Measurements from ENCODE around the gene GCDH. TPM values are rescaled to one million over a fixed set of nuclear protein-coding genes. Genes with fewer than 3 reads are reported as not detected.

Gene GCDH
- total RNA-seq, 1 donor from 2014 or later: 39.5 TPM

DNA sequence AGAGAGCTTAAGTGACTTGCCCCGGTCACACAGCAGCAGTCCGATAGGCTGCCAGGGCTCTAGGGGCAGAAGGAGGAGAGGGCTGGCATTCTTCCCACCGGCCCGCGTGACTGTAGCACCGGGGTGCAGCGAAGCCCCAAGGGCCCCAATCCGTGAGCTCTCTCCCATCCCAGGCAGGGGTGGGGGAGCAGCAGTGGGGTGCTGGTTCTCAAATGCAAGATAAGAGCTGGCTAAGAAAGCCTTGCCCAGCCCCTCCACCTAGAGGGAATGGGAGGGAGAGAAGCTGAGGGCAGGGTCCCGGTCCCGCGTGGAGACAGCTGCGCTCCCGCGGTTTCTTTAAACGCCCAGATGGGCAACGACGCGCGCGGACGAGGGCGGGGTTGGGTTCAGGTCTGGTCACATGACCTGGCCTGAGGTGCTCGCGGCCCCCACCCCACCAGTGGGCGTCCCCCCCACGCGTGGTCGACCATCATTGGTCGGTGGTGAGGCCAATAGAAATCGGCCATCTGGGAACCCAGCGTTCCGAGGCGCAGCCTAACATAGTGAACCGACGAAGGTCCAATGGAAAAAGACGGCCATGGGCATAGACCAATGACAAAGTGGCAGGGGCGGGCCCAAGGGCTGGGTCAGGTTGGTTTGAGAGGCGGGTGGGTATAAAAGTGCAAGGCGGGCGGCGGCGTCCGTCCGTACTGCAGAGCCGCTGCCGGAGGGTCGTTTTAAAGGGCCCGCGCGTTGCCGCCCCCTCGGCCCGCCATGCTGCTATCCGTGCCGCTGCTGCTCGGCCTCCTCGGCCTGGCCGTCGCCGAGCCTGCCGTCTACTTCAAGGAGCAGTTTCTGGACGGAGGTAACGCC, 47.2 kb downstream of the GCDH start, which contains the start of gene CALR:
TSS of gene CALR (plus strand) at position 683 of the 852 bp plus-strand sequence. CDS start at position 754, 71 bp downstream.
- Histone ChIP-seq H3K4me1 (peaks cover 20% of the 10 kb centered on the region), H4K20me1 (ENCODE audit: low read depth) (peaks cover 22% of the 10 kb centered on the region), H3K4me2 (peak within 1 kb of the TSS; percentile 86), H2AFZ (replicated peaks) (peak within 1 kb of the TSS; percentile 32), H3K9me3 (ENCODE audit: low read depth) (no peaks in the 10 kb centered on the region), H3K79me2 (ENCODE audit: low read depth) (peaks cover 40% of the 10 kb centered on the region), H3K36me3 (peaks cover 10% of the 10 kb centered on the region), H3F3A (ENCODE audit: low read depth) (peaks cover 62% of the 10 kb centered on the region), H3K27me3 (no peaks in the 10 kb centered on the region), H3K9ac (peak within 1 kb of the TSS; percentile 93), H3K4me3 (peak within 1 kb of the TSS; percentile 97), H3K27ac (peak within 1 kb of the TSS; percentile 64)
- TF ChIP-seq EZH2 (IDR thresholded peaks at IDR 0.05) (no peak), EZH2phosphoT487 (IDR thresholded peaks at IDR 0.05) (no peak)
- TF ChIP-seq, protein P1, sequence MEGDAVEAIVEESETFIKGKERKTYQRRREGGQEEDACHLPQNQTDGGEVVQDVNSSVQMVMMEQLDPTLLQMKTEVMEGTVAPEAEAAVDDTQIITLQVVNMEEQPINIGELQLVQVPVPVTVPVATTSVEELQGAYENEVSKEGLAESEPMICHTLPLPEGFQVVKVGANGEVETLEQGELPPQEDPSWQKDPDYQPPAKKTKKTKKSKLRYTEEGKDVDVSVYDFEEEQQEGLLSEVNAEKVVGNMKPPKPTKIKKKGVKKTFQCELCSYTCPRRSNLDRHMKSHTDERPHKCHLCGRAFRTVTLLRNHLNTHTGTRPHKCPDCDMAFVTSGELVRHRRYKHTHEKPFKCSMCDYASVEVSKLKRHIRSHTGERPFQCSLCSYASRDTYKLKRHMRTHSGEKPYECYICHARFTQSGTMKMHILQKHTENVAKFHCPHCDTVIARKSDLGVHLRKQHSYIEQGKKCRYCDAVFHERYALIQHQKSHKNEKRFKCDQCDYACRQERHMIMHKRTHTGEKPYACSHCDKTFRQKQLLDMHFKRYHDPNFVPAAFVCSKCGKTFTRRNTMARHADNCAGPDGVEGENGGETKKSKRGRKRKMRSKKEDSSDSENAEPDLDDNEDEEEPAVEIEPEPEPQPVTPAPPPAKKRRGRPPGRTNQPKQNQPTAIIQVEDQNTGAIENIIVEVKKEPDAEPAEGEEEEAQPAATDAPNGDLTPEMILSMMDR (IDR thresholded peaks at IDR 0.05): no peak
- Mint-ChIP-seq H3K4me3 (peak within 1 kb of the TSS; percentile 100), H3K27me3 (ENCODE audit: insufficient read depth, low read depth) (peaks cover 15% of the 10 kb centered on the region), H3K9me3 (no peaks in the 10 kb centered on the region), H3K27ac (peak within 1 kb of the TSS; percentile 92), H3K36me3 (peaks cover 27% of the 10 kb centered on the region), H3K4me1 (peaks cover 39% of the 10 kb centered on the region)
- DNase-seq (ENCODE audit: low spot score): peak; percentile 99

DNA sequence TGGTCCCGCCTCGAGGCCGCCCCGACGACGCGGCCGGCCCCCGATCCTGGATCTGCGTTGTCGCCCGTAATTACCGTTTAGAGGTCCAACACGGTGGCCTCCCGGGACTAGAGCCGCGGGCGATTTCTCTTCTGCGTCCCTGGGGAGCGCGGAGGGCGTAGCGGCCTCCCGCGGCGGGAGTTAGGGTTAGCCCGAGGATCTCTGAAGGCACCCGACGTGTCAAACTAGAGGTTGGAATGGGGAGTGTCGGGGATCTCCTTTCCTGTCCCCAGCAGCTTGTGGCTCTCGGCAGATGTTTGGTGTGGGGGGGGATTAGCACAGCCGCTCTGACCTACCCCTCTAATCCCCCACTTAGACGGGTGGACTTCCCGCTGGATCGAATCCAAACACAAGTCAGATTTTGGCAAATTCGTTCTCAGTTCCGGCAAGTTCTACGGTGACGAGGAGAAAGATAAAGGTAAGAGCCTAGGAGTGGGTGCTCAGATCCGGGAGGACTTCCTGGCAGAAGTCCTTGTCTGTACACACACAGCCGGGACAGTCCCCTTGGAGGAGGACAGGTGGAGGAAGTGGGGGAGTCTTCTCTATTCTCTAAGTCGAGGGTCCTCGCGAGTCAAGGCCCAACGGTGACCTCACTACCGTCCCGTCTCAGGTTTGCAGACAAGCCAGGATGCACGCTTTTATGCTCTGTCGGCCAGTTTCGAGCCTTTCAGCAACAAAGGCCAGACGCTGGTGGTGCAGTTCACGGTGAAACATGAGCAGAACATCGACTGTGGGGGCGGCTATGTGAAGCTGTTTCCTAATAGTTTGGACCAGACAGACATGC, 48.0 kb downstream of the GCDH start:
- TF ChIP-seq, protein P1 (IDR thresholded peaks at IDR 0.05): peak; percentile 19
- no peak for TF ChIP-seq EZH2phosphoT487 (IDR thresholded peaks at IDR 0.05)
- Histone ChIP-seq H3K4me1 (peaks cover 20% of the 10 kb centered on the region), H3K27me3 (no peaks in the 10 kb centered on the region), H3K9me3 (ENCODE audit: low read depth) (no peaks in the 10 kb centered on the region), H3K4me3 (peak overlapping the region; percentile 97), H3K79me2 (ENCODE audit: low read depth) (peaks cover 37% of the 10 kb centered on the region), H4K20me1 (ENCODE audit: low read depth) (peaks cover 22% of the 10 kb centered on the region), H3K4me2 (peak overlapping the region; percentile 86), H3F3A (ENCODE audit: low read depth) (peaks cover 70% of the 10 kb centered on the region), H2AFZ (replicated peaks) (no peak overlapping the region), H3K36me3 (peaks cover 10% of the 10 kb centered on the region), H3K27ac (peak overlapping the region; percentile 64), H3K9ac (peak overlapping the region; percentile 93)
- Mint-ChIP-seq H3K4me1 (peaks cover 39% of the 10 kb centered on the region), H3K27ac (peak overlapping the region; percentile 92), H3K27me3 (ENCODE audit: insufficient read depth, low read depth) (peaks cover 16% of the 10 kb centered on the region), H3K4me3 (peak overlapping the region; percentile 100), H3K36me3 (peaks cover 33% of the 10 kb centered on the region), H3K9me3 (no peaks in the 10 kb centered on the region)
- DNase-seq (ENCODE audit: low spot score): peak; percentile 64

GRCh38 chr19:12939975-12940423, 49.0 kb downstream of the GCDH start:
- Histone ChIP-seq H3K9me3 (ENCODE audit: low read depth) (no peaks in the 10 kb centered on the region), H3K36me3 (peaks cover 10% of the 10 kb centered on the region), H3K27me3 (no peaks in the 10 kb centered on the region), H3K27ac (no peak overlapping the region), H3K79me2 (ENCODE audit: low read depth) (peaks cover 37% of the 10 kb centered on the region), H3K4me2 (peak overlapping the region; percentile 86), H3K9ac (no peak overlapping the region), H4K20me1 (ENCODE audit: low read depth) (peaks cover 22% of the 10 kb centered on the region), H3F3A (ENCODE audit: low read depth) (peaks cover 80% of the 10 kb centered on the region), H3K4me3 (peak overlapping the region; percentile 97), H3K4me1 (peaks cover 20% of the 10 kb centered on the region), H2AFZ (replicated peaks) (no peak overlapping the region)
- peaks cover 38% of the 10 kb centered on the region for H3K36me3 Mint-ChIP-seq
- DNase-seq (ENCODE audit: low spot score): no peak
- no peaks in the 10 kb centered on the region for H3K9me3 Mint-ChIP-seq
- peaks cover 19% of the 10 kb centered on the region for H3K27me3 Mint-ChIP-seq (ENCODE audit: insufficient read depth, low read depth)
- H3K4me3 Mint-ChIP-seq: peak overlapping the region; percentile 100
- no peak for TF ChIP-seq EZH2 (IDR thresholded peaks at IDR 0.05)
- TF ChIP-seq, protein P1 (IDR thresholded peaks at IDR 0.05): no peak
- no peak for TF ChIP-seq EZH2phosphoT487 (IDR thresholded peaks at IDR 0.05)
- peaks cover 39% of the 10 kb centered on the region for H3K4me1 Mint-ChIP-seq
- H3K27ac Mint-ChIP-seq: no peak overlapping the region
